Esophagus muscularis mucosa (tissue), 4 donors: ENCODE results near the gene CAPZA2. TPM values are rescaled to one million over a fixed set of nuclear protein-coding genes. Genes with fewer than 3 reads are reported as not detected.
"Not testable (repeated sequence)": the region's sequence is repeated elsewhere in the genome, so short reads cannot be mapped to it uniquely, and the experiment has no call there.

Experiments
- DNase-seq: peaks from one replicate; pipeline ENCODE4 v3.0.0-alpha.2; 2017; ENCODE audit errors: extremely low spot score
- H3K27ac ChIP-seq, 4 donors: fragments of 200-600 bp; sonication (generic); replicated peaks in 1 of 4; 1 replicate in 3 of 4; 2 replicates in 1 of 4; pipeline ENCODE4 v1.5.1; 2016 to 2019; ENCODE audit warnings: mild to moderate bottlenecking in 1 of 4
- H3K27me3 ChIP-seq, 4 donors: fragments of 200-600 bp; sonication (generic); one replicate each; pipeline versions ENCODE4 v1.5.1 to v1.6.0; 2016 to 2019
- H3K36me3 ChIP-seq, 4 donors: fragments of 200-600 bp; sonication (generic); one replicate each; pipeline ENCODE4 v1.5.1; 2016 to 2019
- H3K4me1 ChIP-seq, 4 donors: fragments of 200-600 bp; sonication (generic); one replicate each; pipeline ENCODE4 v1.5.1; 2016 to 2019
- H3K4me3 ChIP-seq, 4 donors: fragments of 200-600 bp; sonication (generic); 1 replicate in 2 of 4; 2 replicates in 2 of 4; pipeline ENCODE4 v1.5.1; 2016 to 2019; ENCODE audit warnings: mild to moderate bottlenecking in 4 of 4, moderate library complexity in 1 of 4
- H3K9me3 ChIP-seq, 4 donors: fragments of 200-600 bp; sonication (generic); 1 replicate in 3 of 4; 2 replicates in 1 of 4; pipeline ENCODE4 v1.5.1; 2016 to 2019
- CTCF ChIP-seq, 3 experiments: fragments of 200-600 bp in 2 of 3; fragments of 450-650 bp in 1 of 3; sonication (generic) in 2 of 3; IDR thresholded peaks; one replicate each; pipeline ENCODE4 v1.5.1; 2017 to 2019; ENCODE audit warnings: antibody characterized with exemption in 3 of 3, mild to moderate bottlenecking in 2 of 3, moderate library complexity in 1 of 3
- EP300 ChIP-seq: sonication (generic); formaldehyde crosslinking; IDR thresholded peaks from one replicate; pipeline ENCODE4 v1.6.1; 2017; ENCODE audit warnings: antibody characterized with exemption
- POLR2A ChIP-seq: fragments of 450-650 bp; IDR thresholded peaks from one replicate; pipeline ENCODE4 v1.6.1; 2017; ENCODE audit warnings: antibody characterized with exemption, moderate library complexity, mild to moderate bottlenecking, low read depth
- POLR2AphosphoS5 ChIP-seq, 2 donors: sonication (generic); formaldehyde crosslinking; IDR thresholded peaks; one replicate each; pipeline ENCODE4 v1.6.1; 2017; ENCODE audit warnings: antibody characterized with exemption in 2 of 2
- WGBS: methylation state at CpG from one replicate; pipeline ENCODE4 v1.1.5; 2018; 5-methylcytosine and 5-hydroxymethylcytosine counted together
- intact Hi-C: fragments of 100-400 bp; cut with DNase I; formaldehyde crosslinking; loops from one replicate; pipeline ENCODE4 v1.15.1; 2023
- total RNA-seq, 4 donors: library from RNA; depleted of rRNA; stranded (reverse); fragments of >200 nt; gene quantifications; one replicate each; pipeline versions ENCODE4 v1.1.0 to v1.2.1, GENCODE V29; 2016

Gene CAPZA2
- total RNA-seq, 4 donors from 2014 or later = 167 to 223 (median 195) TPM

- Histone ChIP-seq H3K27me3 (no peaks in the 10 kb centered on the region), H3K36me3 (no peaks in the 10 kb centered on the region), H3K4me1 (peaks cover 33 to 44% (median 35%) of the 10 kb centered on the region in 4 donors), H3K9me3 (no peaks in the 10 kb centered on the region), H3K4me3 (peak overlapping the region in 3 of 4 donors; percentile 2 to 84 (median 20)), H3K27ac (peak overlapping the region; percentile 99 to 100 (median 99))
- intact Hi-C loops = no loop called here
- DNase-seq = no peak
- TF ChIP-seq POLR2AphosphoS5 (IDR thresholded peaks at IDR 0.05) (peak in 1 of 2 donors; percentile 7), CTCF (IDR thresholded peaks at IDR 0.05) (no peak)
- WGBS = 54% methylated on average over 4 of the region's 4 CpGs
Measured at GRCh38 chr7:116955801-116956476, 93.6 kb downstream of the CAPZA2 start.

- no peaks in the 10 kb centered on the region for H3K36me3 ChIP-seq
- WGBS = 88% methylated on average over 2 of the region's 2 CpGs
- peak overlapping the region; percentile 99 to 100 (median 99) for H3K27ac ChIP-seq
- DNase-seq = no peak
- intact Hi-C loops = no loop called here
- TF ChIP-seq CTCF (IDR thresholded peaks at IDR 0.05) (no peak), POLR2AphosphoS5 (IDR thresholded peaks at IDR 0.05) (peak in 1 of 2 donors; percentile 1)
- H3K9me3 ChIP-seq = no peaks in the 10 kb centered on the region
- peak overlapping the region in 2 of 4 donors; percentile 2 to 20 for H3K4me3 ChIP-seq
- H3K27me3 ChIP-seq = no peaks in the 10 kb centered on the region
- H3K4me1 ChIP-seq = peaks cover 33 to 44% (median 35%) of the 10 kb centered on the region in 4 donors
Measured at GRCh38 chr7:116956477-116956804, 94.1 kb downstream of the CAPZA2 start.

DNA sequence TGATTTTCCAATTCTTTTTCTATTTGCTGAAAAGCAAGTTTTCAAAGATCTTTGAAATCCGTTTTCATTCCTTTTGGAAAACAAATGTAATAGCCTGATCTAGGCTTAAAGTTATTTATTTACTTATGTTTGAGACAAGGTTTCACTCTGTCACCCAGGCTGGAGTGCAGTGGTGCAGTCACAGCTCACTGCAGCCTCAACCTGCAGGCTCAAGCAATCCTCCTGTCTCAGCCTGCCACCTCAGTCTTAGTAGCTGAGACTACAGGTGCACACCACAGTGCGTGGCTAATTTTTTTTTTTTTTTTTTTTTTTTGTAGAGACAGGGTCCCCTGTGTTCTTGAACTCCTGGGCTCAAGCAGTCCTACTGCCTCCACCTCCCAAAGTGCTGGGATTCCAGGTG, 95.5 kb downstream of the CAPZA2 start:
- 86% methylated on average over 2 of the region's 2 CpGs for WGBS
- no peak overlapping the region for H3K27ac ChIP-seq
- intact Hi-C loops = no loop called here
- no peak for DNase-seq
- H3K4me3 ChIP-seq = no peak overlapping the region
- no peaks in the 10 kb centered on the region for H3K27me3 ChIP-seq
- peaks cover 26 to 34% (median 26%) of the 10 kb centered on the region in 4 donors for H3K4me1 ChIP-seq
- no peaks in the 10 kb centered on the region for H3K9me3 ChIP-seq
- H3K36me3 ChIP-seq = no peaks in the 10 kb centered on the region
- TF ChIP-seq POLR2AphosphoS5 (IDR thresholded peaks at IDR 0.05) (no peak), CTCF (IDR thresholded peaks at IDR 0.05) (no peak), EP300 (no peak), POLR2A (no peak)

DNA sequence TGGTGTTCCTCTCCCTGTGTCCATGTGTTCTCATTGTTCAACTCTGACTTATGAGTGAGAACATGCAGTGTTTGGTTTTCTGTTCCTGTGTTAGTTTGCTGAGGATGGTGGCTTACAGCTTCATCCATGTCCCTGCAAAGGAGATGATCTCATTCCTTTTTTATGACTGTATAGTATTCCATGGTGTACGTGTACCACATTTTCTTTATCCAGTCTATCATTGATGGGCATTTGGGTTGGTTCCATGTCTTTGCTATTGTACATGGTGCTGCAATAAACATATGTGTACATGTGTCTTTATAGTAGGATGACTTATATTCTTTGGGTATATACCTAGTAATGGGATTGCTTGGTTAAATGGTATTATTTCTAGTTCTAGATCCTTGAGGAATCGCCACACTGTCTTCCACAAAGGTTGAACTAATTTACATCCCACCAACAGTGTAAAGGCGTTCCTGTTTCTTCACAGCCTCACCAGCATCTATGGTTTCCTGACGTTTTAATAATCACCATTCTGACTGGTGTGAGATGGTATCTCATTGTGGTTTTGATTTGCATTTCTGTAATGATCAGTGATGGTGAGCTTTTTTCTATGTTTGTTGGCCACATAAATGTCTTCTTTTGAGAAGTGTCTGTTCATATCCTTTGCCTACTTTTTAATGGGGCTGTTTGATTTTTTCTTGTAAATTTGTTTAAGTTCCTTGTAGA, 99.7 kb downstream of the CAPZA2 start:
- H3K4me3 ChIP-seq, H3K36me3 ChIP-seq, H3K27me3 ChIP-seq, H3K27ac ChIP-seq, DNase-seq, H3K9me3 ChIP-seq, intact Hi-C loops: not testable (repeated sequence)
- WGBS = 95% methylated on average over 4 of the region's 4 CpGs
- peaks cover 3 to 15% (median 7%) of the 10 kb centered on the region in 4 donors for H3K4me1 ChIP-seq

- no peak overlapping the region for H3K4me3 ChIP-seq
- H3K36me3 ChIP-seq = no peaks in the 10 kb centered on the region
- TF ChIP-seq CTCF (IDR thresholded peaks at IDR 0.05) (no peak), EP300 (no peak)
- no peaks in the 10 kb centered on the region for H3K27me3 ChIP-seq
- no peaks in the 10 kb centered on the region for H3K9me3 ChIP-seq
- peaks cover 3 to 12% (median 7%) of the 10 kb centered on the region in 4 donors for H3K4me1 ChIP-seq
- no peak overlapping the region for H3K27ac ChIP-seq
- DNase-seq = no peak
- intact Hi-C loops = no loop called here
Measured at GRCh38 chr7:116963234-116963633, 100.8 kb downstream of the CAPZA2 start.
